Forelimb muscle (tissue), 1 donor: Measurements from ENCODE around the gene KCNQ1. TPM values are rescaled to one million over a fixed set of nuclear protein-coding genes. Genes with fewer than 3 reads are reported as not detected.

Source experiments
- DNase-seq: peaks from one replicate; pipeline ENCODE4 v3.0.0-alpha.2; 2013; ENCODE audit warnings: low read depth
- polyA plus RNA-seq: library from polyadenylated mRNA; unstranded; fragments of 120-200 nt; gene quantifications from one replicate; pipeline ENCODE4 v1.2.1, GENCODE V29; 2013; ENCODE audit not compliant: insufficient read length

Gene KCNQ1
- polyA plus RNA-seq, 1 donor, result 2.1 TPM

DNA sequence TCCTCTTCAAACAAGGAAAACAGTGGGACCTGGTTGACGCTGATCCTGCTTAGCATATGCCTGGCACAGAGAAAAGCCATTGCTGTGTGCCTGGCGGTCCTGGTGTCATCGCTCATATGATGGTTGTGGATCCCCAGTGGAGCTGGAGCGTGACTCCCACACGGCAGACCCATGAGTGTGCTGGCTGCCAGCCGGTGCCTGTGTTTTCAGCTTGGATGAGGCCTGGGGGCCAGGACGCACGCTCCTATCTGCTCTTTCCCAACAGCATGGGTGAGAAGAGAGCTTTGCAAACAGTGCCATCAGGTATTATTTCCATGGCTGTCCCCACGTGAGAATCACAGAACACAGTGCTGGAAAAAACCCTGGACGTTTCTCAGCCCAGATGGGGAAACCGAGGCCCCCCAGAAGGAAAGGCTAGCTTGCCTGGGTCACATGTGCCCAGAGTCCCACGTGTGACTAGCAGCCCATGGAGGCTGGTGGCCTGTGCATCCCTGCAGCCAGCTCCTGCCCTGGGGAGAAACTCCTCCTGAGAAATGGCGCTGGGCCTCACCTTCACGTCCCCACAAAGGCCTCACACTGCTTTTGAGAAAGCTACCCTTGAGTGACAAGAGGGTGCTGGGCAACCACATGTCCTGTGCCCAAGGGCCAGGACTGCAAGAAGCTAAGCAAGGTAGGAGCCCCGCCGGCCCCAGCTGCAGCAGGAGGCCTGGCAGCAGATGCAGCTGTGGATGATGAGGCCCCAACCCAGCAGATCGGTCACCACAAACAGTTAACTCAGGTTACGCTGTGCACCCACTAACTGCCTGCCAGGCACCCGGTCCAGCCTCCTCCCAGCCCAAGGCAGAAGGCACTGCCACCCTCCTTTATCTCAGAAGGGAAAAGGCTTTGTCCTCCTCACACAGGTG is 436.5 kb downstream of the KCNQ1 start:
- DNase-seq, result no peak

GRCh38 chr11:2881981-2882375 is 437.2 kb downstream of the KCNQ1 start:
- no peak for DNase-seq

DNA sequence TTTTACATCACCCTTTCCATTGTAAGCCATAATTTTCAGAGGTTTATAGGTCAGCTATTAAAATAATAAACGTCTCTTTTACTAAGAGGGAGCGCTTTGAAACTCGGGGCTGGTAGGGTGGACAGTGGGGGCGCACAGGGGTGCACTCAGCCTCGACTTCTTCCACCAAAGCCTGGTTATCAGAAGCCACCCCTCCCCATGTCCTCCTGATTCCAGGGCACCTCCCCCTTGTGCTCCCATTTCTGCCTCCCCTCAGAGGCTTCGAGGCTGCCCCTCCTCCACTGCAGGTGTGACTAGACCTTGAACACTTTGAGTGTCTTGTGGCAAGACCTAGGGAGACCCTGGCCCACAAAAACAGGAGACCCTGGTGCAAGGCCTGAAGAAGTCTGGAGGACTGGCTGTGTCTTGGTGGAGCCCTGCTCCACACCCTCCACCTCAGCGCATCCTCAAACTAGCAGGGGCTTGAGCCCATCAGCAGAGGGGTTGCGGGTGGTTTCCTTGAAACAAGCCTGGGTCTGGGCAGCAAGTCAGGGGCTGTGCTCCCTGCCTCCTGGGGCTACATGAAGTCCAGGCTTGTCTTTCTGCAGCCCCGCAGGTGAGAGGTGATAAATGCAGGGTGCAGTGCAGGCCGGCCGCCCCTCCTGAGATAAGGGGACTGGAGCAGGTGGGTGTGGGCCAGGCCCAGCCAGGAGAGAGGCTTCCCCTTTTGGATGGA is 437.7 kb downstream of the KCNQ1 start:
- no peak for DNase-seq

DNA sequence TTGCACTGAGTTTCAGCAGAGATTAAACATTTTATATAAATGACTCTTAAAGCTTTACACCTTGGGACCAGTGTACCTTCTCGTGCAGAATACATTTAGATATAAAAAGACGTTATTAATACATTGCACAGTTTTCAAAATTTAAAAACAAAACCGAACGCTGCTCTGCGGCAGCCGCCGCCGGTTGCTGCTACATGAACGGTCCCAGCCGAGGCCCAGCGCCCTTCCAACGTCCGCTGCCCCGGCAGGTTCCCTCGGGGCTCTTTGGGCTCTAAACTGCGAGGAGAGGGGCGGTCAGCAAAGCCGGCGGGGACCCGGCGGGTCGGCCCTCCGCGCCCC is 438.8 kb downstream of the KCNQ1 start:
- no peak for DNase-seq

GRCh38 chr11:2883979-2884815 is 439.4 kb downstream of the KCNQ1 start:
- DNase-seq, result no peak

DNA sequence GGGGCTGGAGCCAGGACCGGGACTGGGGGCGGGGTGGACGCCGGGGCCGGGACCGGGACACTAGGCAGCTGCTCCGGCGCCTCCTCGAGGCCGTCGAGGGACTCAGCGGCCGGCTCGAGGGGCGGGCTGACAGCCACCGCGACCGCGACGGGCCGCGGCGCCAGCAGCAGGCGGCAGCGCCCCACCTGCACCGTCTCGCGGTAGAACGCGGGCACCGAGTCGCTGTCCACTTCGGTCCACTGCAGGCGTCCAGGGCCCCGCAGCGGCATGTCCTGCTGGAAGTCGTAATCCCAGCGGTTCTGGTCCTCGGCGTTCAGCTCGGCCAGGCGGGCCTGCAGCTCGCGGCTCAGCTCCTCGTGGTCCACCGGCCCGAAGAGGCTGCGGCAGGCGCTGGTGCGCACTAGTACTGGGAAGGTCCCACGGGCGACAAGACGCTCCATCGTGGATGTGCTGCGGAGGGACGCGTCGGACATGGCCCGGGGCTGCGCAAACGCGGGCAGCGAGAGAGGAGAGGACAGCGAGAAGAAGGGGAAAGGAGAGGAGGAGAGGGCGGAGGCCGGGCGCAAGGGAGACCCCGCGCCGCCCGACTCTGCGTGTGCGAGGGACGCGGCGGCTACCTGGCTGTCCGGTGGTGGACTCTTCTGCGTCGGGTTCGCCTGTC is 440.3 kb downstream of the KCNQ1 start:
- DNase-seq, result no peak

- peak; percentile 57 for DNase-seq
Measured at GRCh38 chr11:2885678-2886081, 440.9 kb downstream of the KCNQ1 start, which contains the start of gene CDKN1C. Gene CDKN1C (minus strand): TSS chr11:2885775. CDS start chr11:2885456, 319 bp downstream.

DNA sequence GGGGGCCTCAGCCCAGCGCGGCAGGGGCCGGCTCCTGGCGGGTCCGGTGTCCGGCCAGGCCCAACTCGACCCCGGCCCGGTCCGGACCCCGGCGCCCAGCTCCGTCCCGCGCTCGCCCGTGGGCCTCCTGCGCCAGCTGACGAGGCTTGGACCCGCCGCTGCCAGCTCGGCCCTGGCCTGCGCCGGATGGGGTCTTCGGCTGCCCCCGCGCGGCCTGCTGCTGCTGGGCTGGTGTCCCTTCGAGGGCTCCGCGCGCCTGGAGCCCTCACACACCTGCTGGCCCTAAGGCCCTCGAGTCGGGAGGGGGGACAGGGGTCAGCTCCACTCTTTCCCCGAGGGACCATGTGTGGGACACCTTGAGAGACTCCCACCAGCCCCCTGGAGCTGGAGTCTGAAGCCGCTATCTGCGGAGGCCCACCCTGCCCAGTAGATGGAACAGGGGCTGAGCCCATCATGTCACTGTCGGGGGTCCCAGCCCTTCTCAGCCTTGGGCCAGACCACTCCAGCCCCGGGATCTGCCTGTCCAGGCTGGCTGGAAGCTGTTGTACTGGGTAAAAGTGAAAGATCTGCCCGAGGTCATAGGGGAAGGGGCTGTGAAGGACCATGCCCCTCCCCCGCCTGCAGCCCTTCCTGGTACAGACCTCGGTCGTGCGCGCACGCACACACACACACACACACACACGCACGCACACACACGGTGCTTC is 441.5 kb downstream of the KCNQ1 start:
- DNase-seq, result no peak

DNA sequence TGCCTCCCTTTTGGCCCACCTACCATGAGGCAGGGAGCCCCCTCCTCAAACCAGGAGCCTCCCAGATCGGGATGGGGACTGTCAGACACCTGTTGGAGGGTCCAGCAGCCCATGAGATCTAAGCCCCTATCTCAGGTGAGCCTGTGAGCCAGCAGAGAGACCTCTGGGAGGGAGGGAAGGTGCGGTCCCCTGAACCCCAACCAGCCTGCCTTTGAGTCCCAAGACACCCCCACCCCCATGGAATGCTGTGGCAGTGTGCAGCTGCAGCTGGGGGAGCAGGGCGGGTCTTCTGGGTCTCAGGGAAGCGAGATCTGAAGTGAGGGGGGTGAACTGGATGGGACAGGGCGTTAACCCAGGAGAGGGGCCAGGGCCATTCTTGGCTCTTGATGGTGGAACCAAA is 442.1 kb downstream of the KCNQ1 start:
- no peak for DNase-seq

- DNase-seq, result no peak
Measured at GRCh38 chr11:2887515-2888195, 442.8 kb downstream of the KCNQ1 start.

GRCh38 chr11:2888266-2888968 is 443.6 kb downstream of the KCNQ1 start:
- DNase-seq, result peak; percentile 58

GRCh38 chr11:2889362-2890273 is 444.8 kb downstream of the KCNQ1 start:
- DNase-seq, result no peak

DNA sequence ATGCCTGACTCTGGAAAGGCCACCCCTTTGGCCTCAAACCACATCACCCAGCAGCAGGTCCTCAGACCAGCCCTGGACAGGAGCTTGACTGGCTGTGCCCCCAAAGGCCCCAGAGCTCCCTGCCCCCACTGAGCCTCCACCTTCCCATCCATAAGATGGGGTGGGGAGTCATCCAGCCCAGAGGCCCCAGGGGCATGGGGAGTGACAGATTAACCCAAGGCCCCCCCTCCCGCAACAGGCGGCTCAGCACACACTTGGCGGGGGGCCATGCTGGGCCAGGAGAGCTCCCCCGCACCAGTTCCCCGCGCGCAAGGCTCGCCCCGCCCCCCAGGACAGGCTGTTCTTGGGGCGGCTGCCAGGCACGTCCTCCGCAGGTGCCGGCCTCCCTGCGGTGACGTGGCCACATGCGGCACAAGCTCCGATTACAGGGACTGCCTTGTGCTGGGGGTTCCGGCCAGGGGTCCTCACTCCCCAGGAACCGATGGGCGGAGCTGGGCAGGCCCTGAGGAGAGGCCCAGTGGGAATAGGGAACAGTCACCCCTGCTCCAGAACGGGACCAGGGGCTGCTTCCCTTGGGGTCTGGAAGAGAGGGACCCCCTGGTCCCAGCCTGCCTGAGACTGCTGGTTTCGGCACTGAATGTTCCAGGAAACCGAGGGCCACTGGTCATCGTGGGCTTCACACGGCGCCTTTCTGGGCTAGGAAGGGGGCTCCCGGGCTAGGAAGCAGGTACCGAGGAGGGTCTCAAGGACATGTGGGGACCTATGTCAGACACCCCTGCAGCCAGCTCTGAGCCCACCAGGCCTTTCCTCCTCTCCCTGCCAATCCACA is 445.9 kb downstream of the KCNQ1 start:
- no peak for DNase-seq

DNA sequence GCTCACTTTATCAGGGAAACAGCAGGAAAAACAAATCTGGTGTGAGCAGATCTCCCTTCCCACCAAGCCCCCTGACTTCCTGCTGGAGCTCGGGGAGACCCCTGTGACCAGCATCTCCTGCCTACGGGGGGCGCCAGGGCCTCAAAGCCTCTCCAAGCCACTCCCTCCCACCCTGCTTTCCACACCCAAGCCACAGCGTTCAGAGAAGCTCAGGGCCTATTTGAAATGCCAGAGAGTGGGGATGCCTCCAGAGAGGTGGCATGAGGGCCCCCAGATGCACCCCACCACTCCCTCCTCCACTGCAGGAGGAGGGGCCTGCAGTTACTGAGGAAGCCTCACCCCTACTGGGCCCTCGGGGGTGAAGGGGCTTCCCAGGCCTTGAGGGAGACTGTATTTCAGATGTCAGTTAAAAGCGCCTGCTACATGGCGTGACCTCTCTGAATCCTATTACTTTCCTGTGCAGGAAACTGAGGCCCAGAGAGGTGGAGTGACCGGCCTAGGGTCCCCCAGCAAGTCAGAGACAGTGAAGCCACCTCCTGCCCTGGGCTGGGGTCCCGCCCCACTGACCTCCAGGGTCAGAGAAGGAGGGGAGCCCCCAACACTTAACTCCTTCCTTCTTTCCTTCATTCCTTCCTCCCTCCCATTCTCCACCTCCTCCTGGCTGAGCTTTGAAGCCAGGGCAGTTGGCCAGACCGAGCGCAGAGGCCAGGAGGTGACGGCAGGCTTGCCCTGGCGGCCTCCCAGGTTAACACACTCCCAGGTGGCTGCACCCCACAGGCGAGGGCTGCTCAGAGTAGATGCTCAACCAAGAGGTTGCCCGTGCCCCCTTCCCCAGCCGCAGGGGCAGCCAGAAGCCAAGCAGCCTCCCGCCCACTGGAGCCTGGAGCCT is 446.8 kb downstream of the KCNQ1 start:
- no peak for DNase-seq

DNA sequence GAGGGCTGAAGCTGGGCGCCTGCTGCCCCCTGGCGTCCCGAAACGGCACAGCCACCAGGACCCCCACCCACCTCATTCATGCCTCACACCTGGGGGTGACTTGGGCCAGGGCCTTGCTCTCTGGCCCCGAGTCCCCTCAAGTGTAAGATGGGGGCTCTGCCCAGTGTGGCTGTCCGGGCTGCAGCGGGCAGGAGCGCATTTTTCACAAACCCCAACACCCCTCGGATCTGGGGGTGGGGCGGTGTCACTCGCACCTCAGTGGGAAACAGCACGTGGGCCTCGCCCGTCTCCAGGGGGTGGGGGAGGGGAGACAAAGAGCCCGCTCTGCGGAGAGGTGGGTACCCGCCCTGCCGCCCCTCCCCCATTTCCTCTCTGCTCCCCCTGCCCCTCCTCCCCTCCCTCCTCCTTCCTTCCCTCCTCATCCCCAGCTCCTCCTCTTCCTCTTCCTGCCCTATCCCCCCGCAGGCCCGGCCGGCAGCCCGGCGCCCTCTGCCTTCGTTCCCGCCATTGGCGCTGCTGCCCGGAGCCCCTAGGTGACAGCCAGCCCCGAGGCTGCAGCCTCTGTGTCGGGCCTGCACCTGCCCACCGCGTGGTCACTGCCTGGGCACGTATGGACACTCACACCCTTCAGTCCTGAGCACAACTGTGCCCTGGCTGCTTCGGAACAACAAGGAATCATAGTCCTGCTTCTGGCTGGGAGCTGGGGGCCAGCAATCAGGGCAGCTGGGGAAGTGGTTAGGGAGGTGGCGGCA is 447.6 kb downstream of the KCNQ1 start:
- no peak for DNase-seq

DNA sequence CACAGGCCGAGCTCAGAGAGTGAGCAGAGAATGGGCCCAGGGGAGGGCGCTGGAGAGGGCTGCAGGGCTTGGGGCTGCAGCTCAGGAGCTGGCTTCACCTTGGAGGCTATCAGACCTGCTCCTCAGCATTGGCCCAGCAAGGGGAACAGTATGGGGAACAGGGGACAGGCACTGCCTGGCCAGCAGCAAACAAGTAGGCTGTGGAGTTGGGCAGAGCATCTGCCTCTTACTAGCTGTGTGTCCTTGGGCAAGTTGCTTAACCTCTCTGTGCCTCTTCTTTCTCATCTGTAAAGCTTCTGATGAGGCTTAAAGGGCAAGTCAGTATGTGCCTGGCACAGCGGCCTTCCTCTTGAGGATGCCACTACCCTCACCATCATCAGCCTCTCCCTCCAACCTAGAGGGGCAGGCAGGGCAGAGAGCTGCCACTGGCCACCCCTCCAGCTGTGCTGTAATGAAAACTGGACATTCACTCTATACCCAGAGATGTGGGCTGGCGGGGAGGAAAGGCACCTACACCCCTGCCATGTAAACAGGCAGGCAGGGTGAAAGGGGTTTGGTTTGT is 448.2 kb downstream of the KCNQ1 start:
- no peak for DNase-seq
